ENCODE results near the gene FGD6. TPM values are rescaled to one million over a fixed set of nuclear protein-coding genes. Genes with fewer than 3 reads are reported as not detected.

FGD6 gene
- total RNA-seq, 1 donor from 2014 or later = 31.5 TPM

GRCh38 chr12:95115641-95116040, 101.6 kb downstream of the FGD6 start:
- Histone ChIP-seq H3K27me3 (ENCODE audit: control insufficient read depth, insufficient read depth, low read length) (no peaks in the 10 kb centered on the region), H3K4me3 (ENCODE audit: low read depth, low read length) (no peak overlapping the region), H3K36me3 (ENCODE audit: control insufficient read depth, insufficient read depth, low read length) (peaks cover 3% of the 10 kb centered on the region)
- no peak for DNase-seq (ENCODE audit: low read depth)
- no peak for TF ChIP-seq CTCF (IDR thresholded peaks at IDR 0.05; ENCODE audit: insufficient read depth, low read length, poor library complexity, severe bottlenecking)

DNA sequence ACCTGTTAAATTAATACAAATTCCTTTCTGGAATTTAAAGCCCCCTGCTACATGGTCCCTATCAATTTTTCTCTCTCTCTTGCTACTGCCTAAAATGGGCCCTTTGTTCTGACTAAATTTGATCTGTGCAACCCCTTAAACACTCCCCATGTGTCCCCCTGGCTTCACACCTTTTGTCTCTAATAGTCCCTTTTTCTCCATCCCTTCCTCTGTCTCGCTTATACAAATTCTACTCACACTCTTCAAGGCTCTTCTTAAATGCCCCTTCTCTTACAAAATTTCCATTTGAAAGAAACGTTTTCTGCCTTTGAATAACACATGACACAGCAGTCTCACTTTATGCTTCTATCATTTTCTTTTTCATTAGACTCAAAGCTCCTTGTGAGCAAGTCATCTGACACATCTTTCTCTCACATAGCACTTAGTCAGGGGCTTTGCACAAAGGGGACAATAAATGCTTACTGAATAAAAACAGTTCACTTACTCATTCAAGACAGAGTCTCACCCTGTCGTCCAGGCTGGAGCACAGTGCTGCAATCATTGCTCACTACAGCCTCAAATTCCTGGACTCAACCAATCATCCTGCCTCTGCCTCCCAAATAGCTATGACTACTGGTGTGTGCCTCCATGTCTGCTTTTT, 102.4 kb downstream of the FGD6 start:
- Histone ChIP-seq H3K36me3 (ENCODE audit: control insufficient read depth, insufficient read depth, low read length) (peaks cover 3% of the 10 kb centered on the region), H3K4me3 (ENCODE audit: low read depth, low read length) (no peak overlapping the region), H3K27me3 (ENCODE audit: control insufficient read depth, insufficient read depth, low read length) (no peaks in the 10 kb centered on the region)
- no peak for TF ChIP-seq CTCF (IDR thresholded peaks at IDR 0.05; ENCODE audit: insufficient read depth, low read length, poor library complexity, severe bottlenecking)
- no peak for DNase-seq (ENCODE audit: low read depth)

- H3K36me3 ChIP-seq (ENCODE audit: control insufficient read depth, insufficient read depth, low read length) = no peaks in the 10 kb centered on the region
- TF ChIP-seq CTCF (IDR thresholded peaks at IDR 0.05; ENCODE audit: insufficient read depth, low read length, poor library complexity, severe bottlenecking) = no peak
- no peaks in the 10 kb centered on the region for H3K27me3 ChIP-seq (ENCODE audit: control insufficient read depth, insufficient read depth, low read length)
- no peak for DNase-seq (ENCODE audit: low read depth)
- no peak overlapping the region for H3K4me3 ChIP-seq (ENCODE audit: low read depth, low read length)
Measured at GRCh38 chr12:95107362-95107761, 109.9 kb downstream of the FGD6 start.

GRCh38 chr12:95105540-95105939, 111.7 kb downstream of the FGD6 start:
- TF ChIP-seq CTCF (IDR thresholded peaks at IDR 0.05; ENCODE audit: insufficient read depth, low read length, poor library complexity, severe bottlenecking) = no peak
- H3K27me3 ChIP-seq (ENCODE audit: control insufficient read depth, insufficient read depth, low read length) = no peaks in the 10 kb centered on the region
- H3K36me3 ChIP-seq (ENCODE audit: control insufficient read depth, insufficient read depth, low read length) = no peaks in the 10 kb centered on the region
- no peak for DNase-seq (ENCODE audit: low read depth)
- no peak overlapping the region for H3K4me3 ChIP-seq (ENCODE audit: low read depth, low read length)

DNA sequence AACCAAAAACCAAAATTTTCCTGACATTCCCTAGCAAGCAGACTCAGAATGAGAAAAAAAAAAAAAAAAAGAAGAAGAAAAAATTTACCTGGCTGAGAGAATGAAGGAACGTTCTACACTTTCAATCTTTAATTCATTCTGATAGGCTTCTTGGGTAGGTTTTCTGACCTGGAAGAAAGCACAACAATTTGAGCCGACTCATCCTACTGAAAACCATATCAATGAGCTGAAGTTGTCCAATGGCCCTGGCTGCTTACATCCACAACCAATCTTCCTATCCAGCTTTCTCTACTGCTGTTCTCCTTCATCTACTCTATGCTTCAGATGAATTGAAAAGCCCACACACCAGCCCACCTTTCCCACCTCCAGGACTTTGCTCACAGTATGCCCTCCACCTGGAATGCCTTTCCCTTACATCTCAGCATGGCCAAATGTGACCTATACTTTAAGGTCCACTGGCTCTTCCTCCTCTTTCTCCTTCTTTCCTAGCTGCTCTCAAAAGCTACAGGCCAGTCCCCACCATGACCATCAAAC, 112.3 kb downstream of the FGD6 start:
- no peaks in the 10 kb centered on the region for H3K27me3 ChIP-seq (ENCODE audit: control insufficient read depth, insufficient read depth, low read length)
- no peaks in the 10 kb centered on the region for H3K36me3 ChIP-seq (ENCODE audit: control insufficient read depth, insufficient read depth, low read length)
- H3K4me3 ChIP-seq (ENCODE audit: low read depth, low read length) = no peak overlapping the region
- DNase-seq (ENCODE audit: low read depth) = no peak
- TF ChIP-seq CTCF (IDR thresholded peaks at IDR 0.05; ENCODE audit: insufficient read depth, low read length, poor library complexity, severe bottlenecking) = no peak

Measured in kidney epithelial cell (primary cell).